Tibial nerve (tissue), 4 donors: ENCODE data around the gene HNF1B. TPM values are rescaled to one million over a fixed set of nuclear protein-coding genes. Genes with fewer than 3 reads are reported as not detected.

Experiments
- DNase-seq, 2 donors: peaks; one replicate each; pipeline ENCODE4 v3.0.0-alpha.2; 2019; ENCODE audit warnings: low spot score in 2 of 2
- H3K27ac ChIP-seq, 4 donors: fragments of 200-600 bp; sonication (generic) in 3 of 4; one replicate each; pipeline ENCODE4 v1.5.1; 2017 to 2019; ENCODE audit warnings: mild to moderate bottlenecking in 1 of 4
- H3K27me3 ChIP-seq, 2 donors: fragments of 200-600 bp; sonication (generic) in 1 of 2; one replicate each; pipeline versions ENCODE4 v1.5.1 to v1.6.0; 2017 to 2019
- H3K36me3 ChIP-seq, 3 donors: fragments of 200-600 bp; sonication (generic); one replicate each; pipeline ENCODE4 v1.5.1; 2018 to 2019
- H3K4me1 ChIP-seq, 4 donors: fragments of 200-600 bp; sonication (generic) in 3 of 4; one replicate each; pipeline ENCODE4 v1.5.1; 2017 to 2019
- H3K4me3 ChIP-seq, 4 donors: fragments of 200-600 bp; sonication (generic) in 3 of 4; one replicate each; pipeline ENCODE4 v1.5.1; 2017 to 2019; ENCODE audit warnings: mild to moderate bottlenecking in 1 of 4, moderate library complexity in 1 of 4
- H3K9me3 ChIP-seq, 4 donors: fragments of 200-600 bp; sonication (generic) in 3 of 4; one replicate each; pipeline ENCODE4 v1.5.1; 2017 to 2019
- EP300 ChIP-seq, 2 donors: sonication (generic); formaldehyde crosslinking; IDR thresholded peaks; one replicate each; pipeline ENCODE4 v1.6.1; 2017; ENCODE audit warnings: antibody characterized with exemption in 2 of 2, mild to moderate bottlenecking in 1 of 2
- POLR2A ChIP-seq, 2 donors: fragments of 450-650 bp; IDR thresholded peaks; one replicate each; pipeline ENCODE4 v1.6.1; 2017; ENCODE audit warnings: antibody characterized with exemption in 2 of 2, mild to moderate bottlenecking in 2 of 2, moderate library complexity in 2 of 2
- WGBS, 2 donors: methylation state at CpG; one replicate each; pipeline ENCODE4 v1.1.5; 2018; 5-methylcytosine and 5-hydroxymethylcytosine counted together
- total RNA-seq, 4 donors: library from RNA; depleted of rRNA; stranded (reverse); fragments of >200 nt; gene quantifications; one replicate each; pipeline ENCODE4 v1.1.0, GENCODE V29; 2016
- TF ChIP-seq, protein P1 (sequence below), 5 experiments: fragments of 200-600 bp in 3 of 5; fragments of 450-650 bp in 2 of 5; sonication (generic) in 3 of 5; IDR thresholded peaks; one replicate each; pipeline ENCODE4 v1.5.1; 2016 to 2019; ENCODE audit warnings: antibody characterized with exemption in 5 of 5, mild to moderate bottlenecking in 3 of 5, moderate library complexity in 2 of 5

HNF1B gene
- total RNA-seq, 4 donors from 2014 or later: not detected

DNA sequence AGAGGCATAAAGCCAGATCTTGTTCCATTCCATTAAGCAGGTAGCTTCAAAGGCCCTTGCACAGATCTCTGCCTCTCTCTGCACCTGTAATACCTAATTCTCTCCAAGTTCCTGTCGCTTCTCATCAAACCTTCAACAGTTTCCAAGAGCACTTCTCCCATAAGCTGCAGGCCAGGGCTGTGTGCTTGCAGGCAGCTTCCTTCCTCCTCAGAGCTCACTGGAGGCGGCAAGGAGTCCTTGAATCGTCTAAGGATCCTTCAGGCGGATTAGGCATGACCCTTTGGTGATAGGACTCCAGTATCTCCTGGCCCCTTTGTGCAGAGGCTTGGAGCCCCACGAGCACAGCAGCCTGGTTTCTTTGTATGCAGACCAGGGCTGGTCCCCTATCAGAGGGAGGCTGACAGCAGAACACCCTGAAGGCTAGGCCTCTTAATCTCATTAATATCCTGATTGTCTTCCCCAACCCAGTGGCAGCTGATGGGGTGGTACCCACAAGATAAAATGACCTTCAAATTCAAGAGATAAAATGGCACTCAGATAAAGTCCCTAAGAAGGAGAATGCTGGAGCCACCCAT is 19.8 kb downstream of the HNF1B start:
- no peaks in the 10 kb centered on the region for H3K4me1 ChIP-seq
- TF ChIP-seq POLR2A (IDR thresholded peaks at IDR 0.05): no peak
- no peaks in the 10 kb centered on the region for H3K9me3 ChIP-seq
- DNase-seq: no peak
- WGBS, 2 donors: 72 to 76% methylated on average over 4 to 5 of the region's 5 CpGs
- no peak overlapping the region for H3K4me3 ChIP-seq
- H3K36me3 ChIP-seq: no peaks in the 10 kb centered on the region
- H3K27me3 ChIP-seq: peaks cover 0 to 4% of the 10 kb centered on the region in 2 donors
- no peak overlapping the region for H3K27ac ChIP-seq

DNA sequence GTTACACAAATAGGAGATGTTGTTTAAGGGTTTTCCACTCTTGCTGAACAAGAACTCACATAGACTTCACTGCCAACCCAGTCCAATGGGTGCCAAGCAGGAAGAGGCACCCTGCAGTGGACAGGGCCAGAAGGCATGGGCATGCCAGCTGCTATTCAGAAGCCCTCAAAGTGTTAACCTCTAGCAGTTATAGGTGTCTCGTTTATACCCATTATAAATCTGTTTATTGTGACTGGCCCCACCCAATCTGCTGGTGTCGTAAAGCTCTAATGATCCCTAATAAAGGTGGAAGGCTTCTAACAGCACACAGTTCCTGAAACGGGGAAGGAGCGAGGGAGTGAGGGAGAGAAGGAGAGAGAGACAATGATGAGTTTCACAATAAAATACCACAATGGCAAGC is 23.9 kb downstream of the HNF1B start:
- 36 to 37% methylated on average over 4 of the region's 4 CpGs for WGBS, 2 donors
- TF ChIP-seq EP300 (IDR thresholded peaks at IDR 0.05) (no peak), POLR2A (IDR thresholded peaks at IDR 0.05) (no peak)
- TF ChIP-seq, protein P1, sequence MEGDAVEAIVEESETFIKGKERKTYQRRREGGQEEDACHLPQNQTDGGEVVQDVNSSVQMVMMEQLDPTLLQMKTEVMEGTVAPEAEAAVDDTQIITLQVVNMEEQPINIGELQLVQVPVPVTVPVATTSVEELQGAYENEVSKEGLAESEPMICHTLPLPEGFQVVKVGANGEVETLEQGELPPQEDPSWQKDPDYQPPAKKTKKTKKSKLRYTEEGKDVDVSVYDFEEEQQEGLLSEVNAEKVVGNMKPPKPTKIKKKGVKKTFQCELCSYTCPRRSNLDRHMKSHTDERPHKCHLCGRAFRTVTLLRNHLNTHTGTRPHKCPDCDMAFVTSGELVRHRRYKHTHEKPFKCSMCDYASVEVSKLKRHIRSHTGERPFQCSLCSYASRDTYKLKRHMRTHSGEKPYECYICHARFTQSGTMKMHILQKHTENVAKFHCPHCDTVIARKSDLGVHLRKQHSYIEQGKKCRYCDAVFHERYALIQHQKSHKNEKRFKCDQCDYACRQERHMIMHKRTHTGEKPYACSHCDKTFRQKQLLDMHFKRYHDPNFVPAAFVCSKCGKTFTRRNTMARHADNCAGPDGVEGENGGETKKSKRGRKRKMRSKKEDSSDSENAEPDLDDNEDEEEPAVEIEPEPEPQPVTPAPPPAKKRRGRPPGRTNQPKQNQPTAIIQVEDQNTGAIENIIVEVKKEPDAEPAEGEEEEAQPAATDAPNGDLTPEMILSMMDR (IDR thresholded peaks at IDR 0.05): no peak

DNA sequence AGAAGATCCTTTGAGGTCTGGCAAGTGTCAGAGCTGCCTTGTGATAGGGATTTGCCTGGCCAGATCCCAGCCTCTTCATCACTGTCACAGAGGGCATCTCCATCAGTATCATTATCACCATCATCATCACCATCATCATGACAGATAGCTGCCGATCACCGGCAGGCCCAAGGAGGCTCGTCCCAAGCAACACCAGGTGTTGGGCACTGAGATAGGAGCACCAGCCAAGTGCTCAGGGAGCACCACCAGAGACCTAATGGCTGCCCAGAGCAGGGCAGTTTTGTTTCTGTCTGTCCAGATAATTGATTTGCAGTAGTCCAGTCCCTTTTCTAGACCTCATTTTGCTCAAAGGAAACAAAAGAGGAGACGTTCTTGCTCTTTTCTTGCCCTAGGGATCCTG is 25.0 kb downstream of the HNF1B start:
- DNase-seq: no peak
- no peaks in the 10 kb centered on the region for H3K9me3 ChIP-seq
- WGBS, 2 donors: 50 to 55% methylated on average over 4 of the region's 4 CpGs
- no peak overlapping the region for H3K27ac ChIP-seq
- TF ChIP-seq POLR2A (IDR thresholded peaks at IDR 0.05) (no peak), EP300 (IDR thresholded peaks at IDR 0.05) (no peak)
- TF ChIP-seq, protein P1 (IDR thresholded peaks at IDR 0.05): no peak
- peaks cover 0 to 19% of the 10 kb centered on the region in 2 donors for H3K27me3 ChIP-seq
- no peak overlapping the region for H3K4me3 ChIP-seq
- H3K4me1 ChIP-seq: peaks cover 0 to 9% (median 0%) of the 10 kb centered on the region in 4 donors
- no peaks in the 10 kb centered on the region for H3K36me3 ChIP-seq

More for the DNA sequence above, 23.9 kb downstream of the HNF1B start:
- Histone ChIP-seq H3K9me3 (no peaks in the 10 kb centered on the region), H3K4me3 (no peak overlapping the region), H3K4me1 (peaks cover 0 to 9% (median 0%) of the 10 kb centered on the region in 4 donors), H3K36me3 (no peaks in the 10 kb centered on the region), H3K27me3 (peaks cover 0 to 13% of the 10 kb centered on the region in 2 donors), H3K27ac (no peak overlapping the region)
- no peak for DNase-seq

GRCh38 chr17:37718324-37719048 is 26.4 kb downstream of the HNF1B start:
- H3K27ac ChIP-seq: no peak overlapping the region
- no peaks in the 10 kb centered on the region for H3K36me3 ChIP-seq
- no peaks in the 10 kb centered on the region for H3K9me3 ChIP-seq
- WGBS, 2 donors: 80 to 100% methylated on average over 3 of the region's 3 CpGs
- H3K4me1 ChIP-seq: peaks cover 0 to 9% (median 0%) of the 10 kb centered on the region in 4 donors
- H3K4me3 ChIP-seq: no peak overlapping the region
- peaks cover 0 to 33% of the 10 kb centered on the region in 2 donors for H3K27me3 ChIP-seq
- no peak for TF ChIP-seq EP300 (IDR thresholded peaks at IDR 0.05)
- TF ChIP-seq POLR2A (IDR thresholded peaks at IDR 0.05): no peak
- TF ChIP-seq, protein P1 (IDR thresholded peaks at IDR 0.05): no peak
- no peak for DNase-seq

- WGBS, 2 donors: 63 to 75% methylated on average over 3 of the region's 3 CpGs
- Histone ChIP-seq H3K4me1 (peaks cover 0 to 9% (median 0%) of the 10 kb centered on the region in 4 donors), H3K27me3 (peaks cover 0 to 34% of the 10 kb centered on the region in 2 donors), H3K36me3 (no peaks in the 10 kb centered on the region), H3K4me3 (no peak overlapping the region), H3K9me3 (no peaks in the 10 kb centered on the region), H3K27ac (no peak overlapping the region)
- TF ChIP-seq, protein P1 (IDR thresholded peaks at IDR 0.05): no peak
- DNase-seq: no peak
Observed at GRCh38 chr17:37717627-37718323, 27.1 kb downstream of the HNF1B start.
